BLaER1 (cell line): ENCODE results near the gene DLG2.

Experiments used
- H3K27ac ChIP-seq: shearing (Covaris generic); formaldehyde crosslinking; 2 replicates; pipeline ENCODE4 v1.8.1; 2022
- H3K27me3 ChIP-seq: shearing (Covaris generic); formaldehyde crosslinking; 2 replicates; pipeline ENCODE4 v1.8.1; 2022
- H3K36me3 ChIP-seq: shearing (Covaris generic); formaldehyde crosslinking; 2 replicates; pipeline ENCODE4 v1.8.1; 2022
- H3K4me1 ChIP-seq: shearing (Covaris generic); formaldehyde crosslinking; 2 replicates; pipeline ENCODE4 v1.8.1; 2022
- H3K4me2 ChIP-seq: shearing (Covaris generic); formaldehyde crosslinking; 2 replicates; pipeline ENCODE4 v1.8.1; 2022
- H3K4me3 ChIP-seq: shearing (Covaris generic); formaldehyde crosslinking; 2 replicates; pipeline ENCODE4 v1.8.1; 2022
- H3K9ac ChIP-seq: shearing (Covaris generic); formaldehyde crosslinking; 2 replicates; pipeline ENCODE4 v1.8.1; 2022
- H3K9me3 ChIP-seq: shearing (Covaris generic); formaldehyde crosslinking; 2 replicates; pipeline ENCODE4 v1.8.1; 2022
- H4K20me1 ChIP-seq: shearing (Covaris generic); formaldehyde crosslinking; 2 replicates; pipeline ENCODE4 v1.8.1; 2022
- Cebpa-rat ChIP-seq: shearing (Covaris generic); IDR thresholded peaks from 2 replicates; pipeline ENCODE4 v1.8.1; 2022

DLG2 gene

DNA sequence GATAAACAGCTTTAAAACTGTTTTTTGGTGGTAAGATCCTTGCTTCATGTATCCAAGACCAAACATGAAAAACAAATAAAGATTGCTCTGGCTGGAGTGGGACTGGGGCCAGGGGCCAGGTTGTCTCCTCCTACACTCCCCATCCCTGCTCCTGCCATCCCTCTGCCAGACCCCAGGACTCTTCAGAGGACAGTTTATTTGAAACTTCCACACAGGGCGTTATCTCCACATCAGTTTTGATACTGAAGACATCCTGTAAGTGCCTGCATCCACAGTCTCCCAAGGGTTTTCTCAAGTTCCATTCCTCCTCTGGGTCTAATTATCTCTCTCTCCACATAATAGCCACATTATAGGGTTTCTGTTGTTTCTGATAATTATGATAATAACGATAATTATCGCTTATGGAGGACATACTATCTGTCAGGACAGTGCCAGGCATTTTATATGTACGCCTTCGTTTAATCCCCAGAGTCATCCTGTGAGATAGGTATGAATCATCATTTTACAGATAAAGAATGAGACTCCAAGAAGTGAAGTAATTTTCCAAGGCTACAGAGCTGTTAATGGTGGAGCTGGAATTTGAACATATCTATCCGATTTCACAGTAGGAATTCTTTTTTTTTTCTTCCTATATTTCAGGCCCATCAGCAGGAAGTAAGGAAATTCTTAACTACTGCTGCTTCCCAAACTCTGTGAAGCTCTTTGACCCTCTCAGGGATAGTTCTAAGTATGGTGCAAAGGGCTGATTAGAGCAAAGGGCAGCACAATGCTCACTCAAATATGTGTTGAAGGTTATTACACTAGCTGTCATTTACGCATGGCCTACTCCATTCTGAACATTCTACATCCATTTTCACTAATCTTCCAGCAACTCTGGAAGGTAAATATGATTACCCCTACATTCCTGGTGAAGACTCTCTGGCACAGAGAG lies 1852.9 kb downstream of the DLG2 start:
- TF ChIP-seq Cebpa-rat, result no peak
- Histone ChIP-seq H3K27ac (no peak overlapping the region), H3K27me3 (no peaks in the 10 kb centered on the region), H3K36me3 (no peaks in the 10 kb centered on the region), H3K4me3 (no peak overlapping the region), H3K9ac (no peak overlapping the region), H3K4me2 (no peak overlapping the region), H3K9me3 (no peaks in the 10 kb centered on the region), H3K4me1 (no peaks in the 10 kb centered on the region), H4K20me1 (no peaks in the 10 kb centered on the region)

DNA sequence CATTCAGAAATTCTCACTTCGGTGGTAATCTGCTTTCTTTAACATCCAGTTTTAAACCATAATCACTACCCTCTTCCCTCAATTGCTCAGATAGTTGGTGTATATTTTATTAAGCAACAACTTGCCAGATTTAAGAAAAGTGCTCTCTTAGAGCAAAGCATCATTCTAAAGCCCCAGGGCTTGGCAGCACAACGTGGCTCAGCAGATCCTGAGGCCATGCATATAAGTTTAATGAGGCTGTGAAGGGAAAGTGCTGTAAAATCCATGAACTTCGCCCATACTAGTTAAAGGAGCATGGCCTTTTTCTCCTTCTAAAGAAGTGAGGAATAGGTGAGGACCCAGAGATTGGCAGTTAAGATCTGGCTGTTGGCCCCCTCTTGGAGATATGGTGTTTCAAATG lies 1858.7 kb downstream of the DLG2 start:
- Histone ChIP-seq H3K27ac (no peak overlapping the region), H3K27me3 (no peaks in the 10 kb centered on the region), H3K4me2 (no peak overlapping the region), H3K4me3 (no peak overlapping the region), H3K9me3 (no peaks in the 10 kb centered on the region), H3K36me3 (no peaks in the 10 kb centered on the region), H3K9ac (no peak overlapping the region), H3K4me1 (no peaks in the 10 kb centered on the region), H4K20me1 (no peaks in the 10 kb centered on the region)
- TF ChIP-seq Cebpa-rat, result no peak

DNA sequence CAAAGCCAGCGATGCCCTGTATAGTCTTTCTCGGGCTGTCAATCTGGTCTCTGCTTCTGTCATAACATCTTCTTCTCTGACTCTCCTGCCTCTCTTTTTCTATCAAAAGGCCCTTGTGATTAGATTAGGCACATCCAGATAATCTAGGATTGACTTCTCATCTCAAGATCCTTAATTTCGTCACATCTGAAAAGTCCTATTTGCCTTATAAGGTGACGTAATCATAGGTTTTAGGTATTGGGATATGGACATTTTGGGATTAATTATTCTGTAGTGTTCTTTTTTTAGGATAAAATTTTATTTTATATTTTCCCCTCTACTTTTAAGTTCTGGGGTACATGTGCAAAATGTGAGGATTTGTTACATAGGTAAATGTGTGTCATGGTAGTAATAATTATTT lies 1860.2 kb downstream of the DLG2 start:
- no peak for TF ChIP-seq Cebpa-rat
- Histone ChIP-seq H3K27ac (no peak overlapping the region), H3K27me3 (no peaks in the 10 kb centered on the region), H3K4me3 (no peak overlapping the region), H3K4me2 (no peak overlapping the region), H3K9ac (no peak overlapping the region), H4K20me1 (no peaks in the 10 kb centered on the region), H3K9me3 (no peaks in the 10 kb centered on the region), H3K36me3 (no peaks in the 10 kb centered on the region), H3K4me1 (no peaks in the 10 kb centered on the region)

DNA sequence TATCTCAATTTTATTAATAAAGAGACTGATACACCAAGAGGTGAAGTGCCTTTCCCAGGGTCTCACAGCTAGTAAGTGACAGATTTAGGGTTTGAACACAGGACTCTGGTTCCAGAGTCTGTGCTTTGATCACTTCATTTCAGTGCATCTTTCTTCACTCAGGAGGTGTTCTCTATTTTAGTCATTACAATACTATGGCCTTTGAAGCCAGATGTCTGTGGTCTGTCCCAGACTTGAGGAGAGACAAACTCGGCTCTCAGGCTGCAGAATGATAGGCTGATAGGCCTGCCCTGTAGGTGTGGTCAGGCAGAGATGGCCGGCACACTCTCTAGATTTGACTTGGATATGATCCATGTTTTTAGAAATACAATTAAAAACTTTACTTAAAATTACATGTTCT lies 1862.5 kb downstream of the DLG2 start:
- TF ChIP-seq Cebpa-rat, result no peak

DNA sequence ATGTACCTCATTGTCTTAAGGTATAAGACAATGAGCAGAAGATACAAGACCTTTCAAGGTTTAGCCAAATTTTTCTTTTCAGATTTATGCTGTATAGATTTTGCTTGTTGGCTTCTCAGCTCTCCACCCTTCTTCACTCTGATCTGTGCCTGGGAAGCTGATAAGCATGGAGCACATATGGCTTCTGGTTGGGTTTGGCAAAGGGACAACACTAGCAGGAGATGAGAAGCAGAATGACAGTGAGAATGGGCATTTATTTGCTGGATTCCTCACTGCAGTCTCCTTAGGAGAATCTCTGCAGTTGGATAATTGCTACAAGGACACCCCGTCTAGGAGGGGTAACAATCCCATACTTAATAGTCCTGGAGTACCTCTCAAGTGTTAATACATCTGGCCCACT lies 1866.2 kb downstream of the DLG2 start:
- no peaks in the 10 kb centered on the region for H3K36me3 ChIP-seq
- no peaks in the 10 kb centered on the region for H4K20me1 ChIP-seq
- TF ChIP-seq Cebpa-rat, result no peak
- no peak overlapping the region for H3K4me3 ChIP-seq
- no peak overlapping the region for H3K4me2 ChIP-seq
- no peak overlapping the region for H3K9ac ChIP-seq
- no peaks in the 10 kb centered on the region for H3K4me1 ChIP-seq
- H3K9me3 ChIP-seq, result no peaks in the 10 kb centered on the region
- H3K27me3 ChIP-seq, result no peaks in the 10 kb centered on the region
- H3K27ac ChIP-seq, result no peak overlapping the region

More for the DNA sequence above, 1862.5 kb downstream of the DLG2 start:
- no peak overlapping the region for H3K4me2 ChIP-seq
- no peak overlapping the region for H3K4me3 ChIP-seq
- H3K9me3 ChIP-seq, result no peaks in the 10 kb centered on the region
- H3K9ac ChIP-seq, result no peak overlapping the region
- H3K27ac ChIP-seq, result no peak overlapping the region
- H4K20me1 ChIP-seq, result no peaks in the 10 kb centered on the region
- no peaks in the 10 kb centered on the region for H3K27me3 ChIP-seq
- H3K36me3 ChIP-seq, result no peaks in the 10 kb centered on the region
- H3K4me1 ChIP-seq, result no peaks in the 10 kb centered on the region

DNA sequence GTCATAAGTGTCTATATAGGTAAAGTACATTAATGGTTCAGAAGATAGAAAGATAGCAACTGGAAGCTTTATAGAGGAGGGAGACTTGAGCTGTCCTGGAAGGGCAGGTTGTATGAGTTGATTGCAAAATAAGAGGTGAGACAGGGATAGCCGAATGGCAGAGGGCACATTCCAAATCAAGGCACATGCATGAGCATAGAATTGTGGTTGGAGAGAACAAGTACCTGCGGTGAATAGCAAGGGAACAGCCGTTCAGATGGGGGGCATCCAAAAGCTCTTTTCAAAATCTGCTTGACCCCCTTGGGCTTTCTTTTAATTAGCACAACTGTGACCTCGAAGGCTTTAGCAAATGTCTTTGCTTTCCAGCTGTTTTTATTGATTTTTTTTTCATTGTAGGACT lies 1868.0 kb downstream of the DLG2 start:
- no peak for TF ChIP-seq Cebpa-rat
- Histone ChIP-seq H3K9ac (no peak overlapping the region), H3K4me2 (no peak overlapping the region), H3K4me3 (no peak overlapping the region), H3K27me3 (no peaks in the 10 kb centered on the region), H3K36me3 (no peaks in the 10 kb centered on the region), H3K4me1 (no peaks in the 10 kb centered on the region), H3K9me3 (no peaks in the 10 kb centered on the region), H3K27ac (no peak overlapping the region), H4K20me1 (no peaks in the 10 kb centered on the region)

DNA sequence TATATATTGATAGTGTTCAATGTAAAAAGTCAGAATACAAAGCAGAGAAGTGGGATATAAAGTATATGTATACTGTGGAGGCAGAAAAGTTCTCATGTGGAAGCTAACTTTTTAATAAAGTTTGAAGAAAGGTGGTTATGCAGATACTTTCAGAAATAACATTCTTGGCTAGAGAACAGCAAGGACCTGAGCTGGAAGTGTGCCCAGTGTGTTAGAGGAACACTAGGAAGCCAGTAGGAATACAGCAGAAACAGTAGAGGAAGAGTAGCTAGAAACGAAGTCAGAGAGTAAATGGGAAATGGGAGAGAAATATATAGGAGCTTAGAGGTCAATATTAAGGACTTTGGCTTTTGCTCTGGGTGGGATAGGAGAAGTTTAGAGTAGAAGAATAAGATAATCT lies 1876.1 kb downstream of the DLG2 start:
- Histone ChIP-seq H3K9me3 (no peaks in the 10 kb centered on the region), H3K9ac (no peak overlapping the region), H4K20me1 (no peaks in the 10 kb centered on the region), H3K27me3 (no peaks in the 10 kb centered on the region), H3K4me2 (no peak overlapping the region), H3K4me1 (no peaks in the 10 kb centered on the region), H3K27ac (no peak overlapping the region), H3K4me3 (no peak overlapping the region), H3K36me3 (no peaks in the 10 kb centered on the region)
- no peak for TF ChIP-seq Cebpa-rat

DNA sequence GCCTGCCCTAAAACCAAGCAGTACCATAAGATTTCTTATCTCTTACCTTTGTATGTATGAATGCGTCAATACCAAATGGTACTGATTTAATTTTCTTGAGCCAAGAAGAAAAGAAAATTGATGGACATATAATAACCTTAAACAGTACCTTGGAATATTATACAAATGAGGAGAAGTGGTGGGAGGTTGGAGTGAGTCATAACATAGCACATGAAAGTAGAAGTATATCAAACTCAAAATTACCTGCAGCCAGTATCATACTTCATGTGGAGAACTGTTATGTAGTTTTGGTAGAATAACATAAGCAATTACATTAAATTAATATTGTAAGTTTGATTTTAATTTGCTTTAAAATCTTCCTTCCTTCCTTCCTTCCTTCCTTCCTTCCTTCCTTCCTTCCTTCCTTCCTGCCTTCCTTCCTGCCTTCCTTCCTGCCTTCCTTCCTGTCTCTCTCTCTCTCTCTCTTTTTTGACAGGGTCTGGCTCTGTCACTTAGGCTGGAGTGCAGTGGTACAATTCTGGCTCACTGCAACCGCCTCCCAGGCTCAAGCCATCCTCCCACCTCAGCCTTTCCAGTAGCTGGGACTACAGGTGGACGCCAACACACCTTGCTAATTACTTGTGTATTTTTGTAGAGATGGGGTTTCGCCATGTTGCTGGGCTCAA lies 1880.1 kb downstream of the DLG2 start:
- no peaks in the 10 kb centered on the region for H3K27me3 ChIP-seq
- no peak for TF ChIP-seq Cebpa-rat
- H3K9ac ChIP-seq, result no peak overlapping the region
- no peak overlapping the region for H3K4me2 ChIP-seq
- no peak overlapping the region for H3K27ac ChIP-seq
- H3K36me3 ChIP-seq, result no peaks in the 10 kb centered on the region
- H4K20me1 ChIP-seq, result no peaks in the 10 kb centered on the region
- H3K4me1 ChIP-seq, result no peaks in the 10 kb centered on the region
- H3K9me3 ChIP-seq, result peaks cover 9% of the 10 kb centered on the region
- no peak overlapping the region for H3K4me3 ChIP-seq

DNA sequence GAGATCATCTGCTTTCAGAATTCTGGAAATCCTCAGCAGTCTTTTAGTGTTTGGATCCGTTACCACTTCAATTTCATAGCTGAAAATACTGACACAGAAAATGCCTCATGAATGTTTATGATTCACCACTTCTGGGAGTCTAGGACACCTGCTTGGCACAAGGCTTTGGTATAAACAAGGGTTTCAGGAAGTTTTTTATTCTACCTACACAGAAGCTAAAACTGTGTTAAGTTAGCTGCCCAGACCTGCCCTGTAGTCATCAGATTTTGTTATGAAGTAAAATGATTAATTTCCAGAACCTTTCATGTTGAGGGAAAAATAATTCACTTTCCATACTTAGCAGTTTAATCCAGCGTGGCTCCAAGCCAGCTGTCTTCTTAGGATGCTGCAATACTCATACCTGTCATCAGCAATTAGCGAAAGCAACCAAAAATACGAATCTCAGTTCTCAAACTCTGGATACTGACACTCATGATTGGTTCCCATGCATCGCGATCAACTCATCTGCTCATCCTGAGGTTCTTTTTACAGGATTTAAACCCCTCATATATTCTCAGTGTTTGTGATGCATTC lies 1882.4 kb downstream of the DLG2 start:
- no peak overlapping the region for H3K27ac ChIP-seq
- no peak overlapping the region for H3K4me3 ChIP-seq
- no peaks in the 10 kb centered on the region for H3K27me3 ChIP-seq
- H3K36me3 ChIP-seq, result no peaks in the 10 kb centered on the region
- H3K4me1 ChIP-seq, result no peaks in the 10 kb centered on the region
- H3K9me3 ChIP-seq, result peaks cover 9% of the 10 kb centered on the region
- H3K4me2 ChIP-seq, result no peak overlapping the region
- H3K9ac ChIP-seq, result no peak overlapping the region
- TF ChIP-seq Cebpa-rat, result no peak
- no peaks in the 10 kb centered on the region for H4K20me1 ChIP-seq

DNA sequence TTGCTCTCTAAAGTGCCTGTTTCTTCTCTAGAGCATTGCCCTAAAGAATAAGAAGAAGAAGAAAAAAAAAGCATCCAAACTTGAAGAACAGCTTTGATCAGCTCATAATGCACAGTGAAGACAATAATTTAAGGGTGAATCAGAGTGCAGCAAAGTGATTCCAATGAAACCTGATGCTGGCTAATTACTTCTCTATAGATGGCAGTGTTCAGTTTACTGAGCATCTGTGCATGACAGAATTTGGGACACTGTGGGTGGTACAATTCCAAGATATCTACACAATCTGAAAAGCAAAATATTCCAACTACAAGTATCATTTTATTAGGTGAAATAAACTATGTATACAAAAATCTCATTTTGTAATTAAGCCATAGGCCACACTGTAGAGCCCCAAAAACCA lies 1890.5 kb downstream of the DLG2 start:
- no peaks in the 10 kb centered on the region for H3K36me3 ChIP-seq
- H3K9ac ChIP-seq, result no peak overlapping the region
- TF ChIP-seq Cebpa-rat, result no peak
- no peaks in the 10 kb centered on the region for H3K4me1 ChIP-seq
- H3K4me3 ChIP-seq, result no peak overlapping the region
- no peaks in the 10 kb centered on the region for H3K9me3 ChIP-seq
- no peaks in the 10 kb centered on the region for H3K27me3 ChIP-seq
- H4K20me1 ChIP-seq, result no peaks in the 10 kb centered on the region
- no peak overlapping the region for H3K27ac ChIP-seq
- H3K4me2 ChIP-seq, result no peak overlapping the region
